ENCODE data around the gene PPFIA3.
"Not testable (repeated sequence)": the region's sequence is repeated elsewhere in the genome, so short reads cannot be mapped to it uniquely, and the experiment has no call there.

DNA sequence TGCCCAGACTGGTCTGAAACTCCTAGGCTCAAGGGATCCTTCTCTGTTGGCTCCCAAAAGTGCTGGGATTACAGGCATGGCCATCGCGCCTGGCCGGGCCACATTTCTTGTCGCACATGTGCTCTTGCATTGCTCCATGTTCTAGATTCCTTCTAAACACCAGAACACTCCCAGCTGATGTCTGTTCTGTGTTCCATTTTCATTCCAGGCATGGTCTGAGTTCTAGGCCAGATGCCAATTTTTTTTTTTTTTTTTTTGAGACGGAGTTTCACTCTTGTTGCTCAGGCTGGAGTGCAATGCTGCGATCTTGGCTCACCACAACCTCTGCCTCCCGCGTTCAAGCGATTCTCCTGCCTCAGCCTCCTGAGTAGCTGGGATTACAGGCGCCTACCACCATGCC lies 2.5 kb downstream of the PPFIA3 start:
- not testable (repeated sequence) for TF ChIP-seq CTCF (conservative IDR thresholded peaks at IDR 0.05; ENCODE audit: low read depth, low read length); EZH2 (IDR thresholded peaks at IDR 0.05; ENCODE audit: borderline replicate concordance, low read depth, low read length, poor library complexity, severe bottlenecking)
